H1 (cell line): ENCODE data around the gene AGTR2. TPM values are rescaled to one million over a fixed set of nuclear protein-coding genes. Genes with fewer than 3 reads are reported as not detected.

Experiments
- CTCF ChIA-PET: fragments of 300-600 bp; sonication (Branson Sonifier 250); formaldehyde crosslinking; loops from one replicate; lab custom pipeline; 2021; ENCODE audit not compliant: partially characterized antibody; lab: Charles Lee
- POLR2A ChIA-PET: fragments of 300-600 bp; sonication (Branson Sonifier 250); formaldehyde crosslinking; loops from one replicate; lab custom pipeline; 2021; ENCODE audit warnings: inconsistent platforms; ENCODE audit not compliant: partially characterized antibody; lab: Charles Lee
- DNase-seq, 2 experiments: peaks; one replicate each; pipeline versions ENCODE4 v3.0.0 to v3.0.0-alpha.2; 2010 to 2022; ENCODE audit warnings: low spot score in 2 of 2, low read depth in 1 of 2, mixed read lengths in 1 of 2
- FAIRE-seq: peaks from 2 replicates; lab custom pipeline; 2011; peaks lifted over from hg19 to GRCh38; lab: Jason Lieb, UNC
- H2AFZ ChIP-seq: 2 replicates; pipeline ENCODE4 v1.8.1; 2012; ENCODE audit warnings: low read length, inconsistent platforms
- H2AK5ac ChIP-seq: 2 replicates; pipeline ENCODE4 v1.6.1; 2013; ENCODE audit warnings: low read depth, low read length
- H2BK120ac ChIP-seq: replicated peaks from 2 replicates; pipeline ENCODE3; 2013; ENCODE audit warnings: low read depth, low read length, inconsistent platforms
- H2BK12ac ChIP-seq: 2 replicates; pipeline ENCODE4 v1.6.1; 2013; ENCODE audit warnings: low read depth, low read length
- H2BK15ac ChIP-seq: 2 replicates; pipeline ENCODE4 v1.6.1; 2013; ENCODE audit warnings: low read length
- H2BK20ac ChIP-seq: 2 replicates; pipeline ENCODE4 v1.6.1; 2013; ENCODE audit warnings: low read length
- H2BK5ac ChIP-seq: 2 replicates; pipeline ENCODE4 v1.6.1; 2013; ENCODE audit warnings: low read depth, low read length
- H3K14ac ChIP-seq: 2 replicates; pipeline ENCODE4 v1.6.1; 2013; ENCODE audit warnings: inconsistent platforms; ENCODE audit not compliant: insufficient read length
- H3K18ac ChIP-seq: 2 replicates; pipeline ENCODE4 v1.6.1; 2013; ENCODE audit warnings: low read length; ENCODE audit errors: extremely low read depth
- H3K23ac ChIP-seq: 2 replicates; pipeline ENCODE4 v1.6.1; 2013; ENCODE audit warnings: inconsistent platforms; ENCODE audit not compliant: insufficient read length
- H3K23me2 ChIP-seq: 2 replicates; pipeline ENCODE4 v1.6.1; 2013; ENCODE audit warnings: low read depth, low read length
- H3K27ac ChIP-seq: 2 replicates; pipeline ENCODE4 v1.6.1; 2011; ENCODE audit warnings: low read depth, low read length, inconsistent platforms
- H3K27me3 ChIP-seq, 4 experiments: replicated peaks in 1 of 4; 1 replicate in 1 of 4; 2 replicates in 3 of 4; pipeline versions ENCODE4 v1.6.1 to v1.8.1; 2011 to 2013; ENCODE audit warnings: low read length in 3 of 4, mild to moderate bottlenecking in 3 of 4, inconsistent platforms in 2 of 4, mixed read lengths in 2 of 4, moderate library complexity in 1 of 4; ENCODE audit not compliant: control insufficient read depth in 3 of 4, insufficient read depth in 3 of 4; ENCODE audit errors: extremely low read depth in 1 of 4
- H3K36me3 ChIP-seq, 4 experiments: 2 replicates each; pipeline versions ENCODE4 v1.6.1 to v1.8.1; 2011 to 2013; ENCODE audit warnings: mild to moderate bottlenecking in 4 of 4, low read length in 3 of 4, moderate library complexity in 2 of 4, control low read depth in 1 of 4, inconsistent platforms in 1 of 4; ENCODE audit not compliant: insufficient read depth in 4 of 4, control insufficient read depth in 2 of 4
- H3K4ac ChIP-seq: replicated peaks from 2 replicates; pipeline ENCODE3; 2013; ENCODE audit warnings: low read length, low read depth, mixed read lengths, inconsistent platforms; ENCODE audit not compliant: insufficient read length
- H3K4me1 ChIP-seq, 4 experiments: replicated peaks in 1 of 4; 1 replicate in 1 of 4; 2 replicates in 3 of 4; pipeline versions ENCODE4 v1.6.1 to v1.8.1; 2011 to 2013; ENCODE audit warnings: low read length in 3 of 4, inconsistent platforms in 2 of 4, mixed read lengths in 1 of 4; ENCODE audit not compliant: insufficient read depth in 4 of 4, control insufficient read depth in 3 of 4
- H3K4me2 ChIP-seq, 2 experiments: 2 replicates each; pipeline versions ENCODE4 v1.6.1 to v1.8.1; 2011 to 2013; ENCODE audit warnings: low read depth in 2 of 2, low read length in 2 of 2, control low read depth in 1 of 2, inconsistent platforms in 1 of 2, mild to moderate bottlenecking in 1 of 2; ENCODE audit not compliant: insufficient read depth in 1 of 2
- H3K4me3 ChIP-seq, 4 experiments: fragments of 200-600, 300-600 bp in 1 of 4; sonication (generic), shearing (Covaris generic), sonication (Bioruptor Twin) in 1 of 4; 2 replicates each; pipeline versions ENCODE4 v1.5.1 to v1.8.1; 2011 to 2016; ENCODE audit warnings: low read length in 4 of 4, low read depth in 3 of 4, control low read depth in 2 of 4, inconsistent platforms in 2 of 4, mild to moderate bottlenecking in 2 of 4, mixed read lengths in 1 of 4, moderate library complexity in 1 of 4; ENCODE audit not compliant: insufficient read depth in 2 of 4; ENCODE audit errors: extremely low read depth in 1 of 4
- H3K56ac ChIP-seq: replicated peaks from 2 replicates; pipeline ENCODE3; 2013; ENCODE audit warnings: low read depth, mild to moderate bottlenecking, mixed read lengths, low read length, inconsistent platforms; ENCODE audit not compliant: insufficient read length
- H3K79me1 ChIP-seq: 2 replicates; pipeline ENCODE4 v1.6.1; 2013; ENCODE audit warnings: low read depth, low read length, control low read depth
- H3K79me2 ChIP-seq, 2 experiments: 2 replicates each; pipeline versions ENCODE4 v1.6.1 to v1.8.1; 2012 to 2013; ENCODE audit warnings: low read length in 2 of 2, mild to moderate bottlenecking in 2 of 2, inconsistent platforms in 1 of 2; ENCODE audit not compliant: insufficient read depth in 2 of 2, control insufficient read depth in 1 of 2
- H3K9ac ChIP-seq, 4 experiments: replicated peaks in 1 of 4; 1 replicate in 1 of 4; 2 replicates in 3 of 4; pipeline versions ENCODE4 v1.6.1 to v1.8.1; 2011 to 2013; ENCODE audit warnings: low read depth in 3 of 4, low read length in 3 of 4, control low read depth in 2 of 4, mild to moderate bottlenecking in 2 of 4, moderate library complexity in 2 of 4, inconsistent platforms in 1 of 4; ENCODE audit errors: extremely low read depth in 1 of 4
- H3K9me3 ChIP-seq, 2 experiments: 2 replicates each; pipeline versions ENCODE4 v1.6.1 to v1.8.1; 2012 to 2013; ENCODE audit warnings: mild to moderate bottlenecking in 2 of 2, moderate library complexity in 2 of 2, control low read depth in 1 of 2, inconsistent platforms in 1 of 2, low read depth in 1 of 2, low read length in 1 of 2, mixed read lengths in 1 of 2; ENCODE audit not compliant: insufficient read depth in 2 of 2
- H4K20me1 ChIP-seq, 2 experiments: replicated peaks in 1 of 2; 2 replicates each; pipeline versions ENCODE3 to v1.8.1; 2011 to 2013; ENCODE audit warnings: inconsistent platforms in 2 of 2, low read length in 2 of 2, mild to moderate bottlenecking in 1 of 2; ENCODE audit not compliant: insufficient read depth in 2 of 2, control insufficient read depth in 1 of 2
- H4K5ac ChIP-seq: 2 replicates; pipeline ENCODE4 v1.6.1; 2013; ENCODE audit warnings: low read length, low read depth, mixed read lengths, inconsistent platforms; ENCODE audit not compliant: insufficient read length
- H4K8ac ChIP-seq: 2 replicates; pipeline ENCODE4 v1.8.0; 2013; ENCODE audit warnings: mild to moderate bottlenecking, moderate library complexity, low read length, inconsistent platforms; ENCODE audit not compliant: insufficient read depth; ENCODE audit errors: extremely low read depth
- H4K91ac ChIP-seq: replicated peaks from 2 replicates; pipeline ENCODE3; 2013; ENCODE audit warnings: low read length, mixed read lengths, inconsistent platforms; ENCODE audit not compliant: insufficient read length
- ASH2L ChIP-seq: fragments of 200-600, 300-600 bp; sonication (generic); IDR thresholded peaks from one replicate; pipeline ENCODE4 v1.7.1; 2017; ENCODE audit warnings: low read length
- CBX5 ChIP-seq: fragments of 300-800, 300-1000 bp; sonication (generic); IDR thresholded peaks from 2 replicates; pipeline ENCODE4 v1.7.1; 2016; ENCODE audit warnings: antibody characterized with exemption, low read length, low read depth
- CTCF ChIP-seq, 3 experiments: IDR thresholded peaks; 1 replicate in 2 of 3; 2 replicates in 1 of 3; pipeline versions ENCODE4 v1.5.1 to v1.6.1; 2011; ENCODE audit warnings: low read length in 3 of 3, mild to moderate bottlenecking in 3 of 3, inconsistent platforms in 2 of 3, low read depth in 1 of 3, moderate library complexity in 1 of 3; ENCODE audit not compliant: insufficient read depth in 1 of 3; ENCODE audit errors: control extremely low read depth in 1 of 3
- POLR2AphosphoS5 ChIP-seq: IDR thresholded peaks from 2 replicates; pipeline ENCODE4 v1.6.1; 2011; ENCODE audit warnings: low read depth, low read length
- WGBS, 2 experiments: shearing (Covaris generic) in 1 of 2; methylation state at CpG; one replicate each; pipeline versions ENCODE4 v1.1.6 to v1.1.7; 2013 to 2015; ENCODE audit warnings: low lambda C conversion rate in 2 of 2, mixed read lengths in 2 of 2, inconsistent platforms in 1 of 2, low coverage in 1 of 2, missing lambda C conversion rate in 1 of 2; ENCODE audit not compliant: insufficient replicate concordance in 2 of 2, insufficient coverage in 1 of 2, insufficient read length in 1 of 2; ENCODE audit errors: extremely low coverage in 1 of 2, missing lambda C conversion rate in 1 of 2; 5-methylcytosine and 5-hydroxymethylcytosine counted together
- polyA plus RNA-seq, 7 experiments: library from polyadenylated mRNA; depleted of rRNA in 3 of 7; stranded (reverse) in 5 of 7; unstranded in 2 of 7; fragments of >200 nt in 5 of 7; fragments of 200-250 nt in 2 of 7; gene quantifications; 1 replicate in 5 of 7; 2 replicates in 1 of 7; 4 replicates in 1 of 7; pipeline versions ENCODE4 v1.2.1 to v1.2.3, GENCODE V29; 2011 to 2013; ENCODE audit warnings: missing spikeins in 2 of 7, mixed read lengths in 2 of 7
- total RNA-seq: library from RNA; stranded (reverse); fragmentation: NEBNext Ultra II Directional; extraction: Animal tissue kit (Norgen Biotek cat#: 25700); gene quantifications from 2 replicates; pipeline ENCODE4 v1.2.1, GENCODE V29; 2021

Gene AGTR2
- total and polyA plus RNA-seq, 2 of the 8 experiments (the other 6 are each of a cell fraction or from before 2014, with no cell fraction given): not detected

GRCh38 chrX:116181300-116181699, 10.8 kb downstream of the AGTR2 start:
- FAIRE-seq (no peak), DNase-seq (no peak)
- Histone ChIP-seq H3K27ac (no peak overlapping the region), H3K14ac (no peak overlapping the region), H3K79me1 (no peaks in the 10 kb centered on the region), H3K9me3 (no peaks in the 10 kb centered on the region), H4K5ac (no peak overlapping the region), H3K56ac (no peak overlapping the region), H3K27me3 (no peaks in the 10 kb centered on the region), H3K4me3 (no peak overlapping the region), H3K4ac (no peak overlapping the region), H4K20me1 (no peaks in the 10 kb centered on the region), H2BK15ac (no peak overlapping the region), H3K36me3 (no peaks in the 10 kb centered on the region), H2BK120ac (no peak overlapping the region), H3K23ac (no peak overlapping the region), H3K79me2 (no peaks in the 10 kb centered on the region), H3K9ac (no peak overlapping the region), H3K4me2 (no peak overlapping the region), H2BK5ac (no peak overlapping the region), H3K4me1 (no peaks in the 10 kb centered on the region), H4K8ac (no peak overlapping the region), H2BK12ac (no peak overlapping the region), H3K23me2 (no peaks in the 10 kb centered on the region), H2AK5ac (no peak overlapping the region), H2AFZ (no peak overlapping the region), H3K18ac (no peak overlapping the region), H4K91ac (no peak overlapping the region), H2BK20ac (no peak overlapping the region)
- WGBS, 2 experiments: no CpG with 5 or more reads among the region's 1 CpG
- POLR2A ChIA-PET: no interaction called here
- CTCF ChIA-PET: no interaction called here
- no peak for TF ChIP-seq ASH2L
- TF ChIP-seq POLR2AphosphoS5: no peak
- TF ChIP-seq CTCF (IDR thresholded peaks at IDR 0.05; ENCODE audit: control extremely low read depth in 1 of 3, insufficient read depth in 1 of 3, low read depth in 1 of 3, low read length in 3 of 3): no peak
- TF ChIP-seq CBX5: no peak
